Mammary epithelial cell (primary cell): ENCODE measurements around the gene HMGB3.

Experiments used
- EZH2 ChIP-seq: IDR thresholded peaks from 2 replicates; pipeline ENCODE4 v1.6.1; 2012; ENCODE audit warnings: low read length, inconsistent platforms, borderline replicate concordance
- TF ChIP-seq, protein P1 (sequence below), 2 donors: IDR thresholded peaks in 1 of 2; conservative IDR thresholded peaks in 1 of 2; 2 replicates each; pipeline ENCODE4 v1.5.1; 2011 to 2012; ENCODE audit warnings: inconsistent platforms in 2 of 2, low read length in 2 of 2, mild to moderate bottlenecking in 2 of 2, control low read depth in 1 of 2, low read depth in 1 of 2; ENCODE audit not compliant: insufficient read depth in 1 of 2; ENCODE audit errors: extremely low read depth in 1 of 2

- TF ChIP-seq, protein P1, sequence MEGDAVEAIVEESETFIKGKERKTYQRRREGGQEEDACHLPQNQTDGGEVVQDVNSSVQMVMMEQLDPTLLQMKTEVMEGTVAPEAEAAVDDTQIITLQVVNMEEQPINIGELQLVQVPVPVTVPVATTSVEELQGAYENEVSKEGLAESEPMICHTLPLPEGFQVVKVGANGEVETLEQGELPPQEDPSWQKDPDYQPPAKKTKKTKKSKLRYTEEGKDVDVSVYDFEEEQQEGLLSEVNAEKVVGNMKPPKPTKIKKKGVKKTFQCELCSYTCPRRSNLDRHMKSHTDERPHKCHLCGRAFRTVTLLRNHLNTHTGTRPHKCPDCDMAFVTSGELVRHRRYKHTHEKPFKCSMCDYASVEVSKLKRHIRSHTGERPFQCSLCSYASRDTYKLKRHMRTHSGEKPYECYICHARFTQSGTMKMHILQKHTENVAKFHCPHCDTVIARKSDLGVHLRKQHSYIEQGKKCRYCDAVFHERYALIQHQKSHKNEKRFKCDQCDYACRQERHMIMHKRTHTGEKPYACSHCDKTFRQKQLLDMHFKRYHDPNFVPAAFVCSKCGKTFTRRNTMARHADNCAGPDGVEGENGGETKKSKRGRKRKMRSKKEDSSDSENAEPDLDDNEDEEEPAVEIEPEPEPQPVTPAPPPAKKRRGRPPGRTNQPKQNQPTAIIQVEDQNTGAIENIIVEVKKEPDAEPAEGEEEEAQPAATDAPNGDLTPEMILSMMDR (conservative IDR thresholded peaks at IDR 0.05 in 1 of 2, IDR thresholded peaks at IDR 0.05 in 1 of 2; ENCODE audit: extremely low read depth in 1 of 2, insufficient read depth in 1 of 2, low read depth in 1 of 2, low read length in 2 of 2), result no peak
- no peak for TF ChIP-seq EZH2
Measured at GRCh38 chrX:150941580-150941979, 41.6 kb upstream of the HMGB3 start.
